Gastroesophageal sphincter (tissue), 4 donors: ENCODE data around the gene LYSET. TPM values are rescaled to one million over a fixed set of nuclear protein-coding genes. Genes with fewer than 3 reads are reported as not detected.

Experiments used
- ATAC-seq: fragments of 150-250 bp; one replicate; pipeline ENCODE4 v1.9.1; 2016; ENCODE audit warnings: mild to moderate bottlenecking, moderate library complexity
- H3K27ac ChIP-seq, 4 donors: fragments of 200-600 bp; sonication (generic) in 3 of 4; 1 replicate in 3 of 4; 2 replicates in 1 of 4; pipeline ENCODE4 v1.5.1; 2016 to 2019
- H3K27me3 ChIP-seq: fragments of 200-600 bp; sonication (generic); one replicate; pipeline ENCODE4 v1.5.1; 2019
- H3K36me3 ChIP-seq, 2 donors: fragments of 200-600 bp; sonication (generic); one replicate each; pipeline ENCODE4 v1.5.1; 2019; ENCODE audit warnings: control low read depth in 1 of 2
- H3K4me1 ChIP-seq, 3 donors: fragments of 200-600 bp; sonication (generic); 1 replicate in 2 of 3; 2 replicates in 1 of 3; pipeline ENCODE4 v1.5.1; 2016 to 2019; ENCODE audit warnings: control low read depth in 2 of 3
- H3K4me3 ChIP-seq, 2 donors: fragments of 200-600 bp; sonication (generic); one replicate each; pipeline ENCODE4 v1.5.1; 2019; ENCODE audit warnings: mild to moderate bottlenecking in 1 of 2, moderate library complexity in 1 of 2
- H3K9me3 ChIP-seq, 3 donors: fragments of 200-600 bp; sonication (generic); one replicate each; pipeline ENCODE4 v1.5.1; 2017 to 2019; ENCODE audit warnings: control low read depth in 2 of 3
- EP300 ChIP-seq: sonication (generic); formaldehyde crosslinking; IDR thresholded peaks from one replicate; pipeline ENCODE4 v1.6.1; 2017; ENCODE audit warnings: antibody characterized with exemption, mild to moderate bottlenecking
- POLR2A ChIP-seq, 2 donors: fragments of 450-650 bp; IDR thresholded peaks; one replicate each; pipeline ENCODE4 v1.6.1; 2017; ENCODE audit warnings: antibody characterized with exemption in 2 of 2, mild to moderate bottlenecking in 2 of 2, moderate library complexity in 1 of 2
- POLR2AphosphoS5 ChIP-seq: sonication (generic); formaldehyde crosslinking; IDR thresholded peaks from one replicate; pipeline ENCODE4 v1.6.1; 2017; ENCODE audit warnings: antibody characterized with exemption
- WGBS, 2 donors: methylation state at CpG; one replicate each; pipeline ENCODE4 v1.1.5; 2018; ENCODE audit warnings: low coverage in 1 of 2; 5-methylcytosine and 5-hydroxymethylcytosine counted together
- total RNA-seq, 4 donors: library from RNA; depleted of rRNA; stranded (reverse); fragments of >200 nt; gene quantifications; one replicate each; pipeline ENCODE4 v1.1.0, GENCODE V29; 2016
- TF ChIP-seq, protein P1 (sequence below), 4 experiments: fragments of 200-600 bp in 2 of 4; fragments of 450-650 bp in 2 of 4; sonication (generic) in 1 of 4; IDR thresholded peaks; one replicate each; pipeline ENCODE4 v1.5.1; 2017 to 2019; ENCODE audit warnings: antibody characterized with exemption in 4 of 4, mild to moderate bottlenecking in 2 of 4, moderate library complexity in 2 of 4

LYSET gene
- total RNA-seq, 4 donors from 2014 or later, result 8.7 to 16.8 (median 12.9) TPM

DNA sequence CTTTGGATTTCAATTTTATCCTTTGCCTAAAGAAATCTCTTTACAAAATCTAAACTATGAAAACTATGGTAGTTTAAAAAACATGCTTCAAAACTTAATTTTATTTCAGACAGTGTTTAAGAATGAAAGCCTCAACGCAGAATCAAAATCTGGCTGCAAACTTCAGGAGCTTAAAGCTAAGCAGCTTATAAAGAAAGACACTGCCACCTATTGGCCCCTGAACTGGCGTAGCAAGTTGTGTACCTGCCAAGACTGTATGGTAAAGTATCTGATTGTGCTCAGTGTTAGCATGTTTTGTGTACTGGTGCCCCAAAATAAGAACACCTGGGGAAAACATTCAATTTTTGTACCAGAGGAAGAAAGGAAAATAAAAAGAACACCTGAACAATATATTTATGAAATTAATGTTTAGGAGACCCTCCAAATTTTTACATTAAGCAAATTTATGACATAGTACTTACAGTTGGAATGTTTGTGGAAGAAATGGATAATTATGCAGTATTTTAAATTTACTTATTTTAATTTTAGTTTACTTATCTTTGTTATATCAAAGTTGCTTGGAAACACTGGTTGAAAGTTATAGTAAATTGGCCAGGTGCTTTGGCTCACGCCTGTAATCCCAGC lies 34.1 kb downstream of the LYSET start:
- no peak overlapping the region for H3K4me3 ChIP-seq
- WGBS, 2 donors, result 42 to 45% methylated on average over 3 of the region's 3 CpGs
- H3K9me3 ChIP-seq, result no peaks in the 10 kb centered on the region
- ATAC-seq, result no peak
- TF ChIP-seq, protein P1, sequence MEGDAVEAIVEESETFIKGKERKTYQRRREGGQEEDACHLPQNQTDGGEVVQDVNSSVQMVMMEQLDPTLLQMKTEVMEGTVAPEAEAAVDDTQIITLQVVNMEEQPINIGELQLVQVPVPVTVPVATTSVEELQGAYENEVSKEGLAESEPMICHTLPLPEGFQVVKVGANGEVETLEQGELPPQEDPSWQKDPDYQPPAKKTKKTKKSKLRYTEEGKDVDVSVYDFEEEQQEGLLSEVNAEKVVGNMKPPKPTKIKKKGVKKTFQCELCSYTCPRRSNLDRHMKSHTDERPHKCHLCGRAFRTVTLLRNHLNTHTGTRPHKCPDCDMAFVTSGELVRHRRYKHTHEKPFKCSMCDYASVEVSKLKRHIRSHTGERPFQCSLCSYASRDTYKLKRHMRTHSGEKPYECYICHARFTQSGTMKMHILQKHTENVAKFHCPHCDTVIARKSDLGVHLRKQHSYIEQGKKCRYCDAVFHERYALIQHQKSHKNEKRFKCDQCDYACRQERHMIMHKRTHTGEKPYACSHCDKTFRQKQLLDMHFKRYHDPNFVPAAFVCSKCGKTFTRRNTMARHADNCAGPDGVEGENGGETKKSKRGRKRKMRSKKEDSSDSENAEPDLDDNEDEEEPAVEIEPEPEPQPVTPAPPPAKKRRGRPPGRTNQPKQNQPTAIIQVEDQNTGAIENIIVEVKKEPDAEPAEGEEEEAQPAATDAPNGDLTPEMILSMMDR (IDR thresholded peaks at IDR 0.05), result peak; percentile 13 to 37 (median 14)
- no peak for TF ChIP-seq POLR2A (IDR thresholded peaks at IDR 0.05)
- TF ChIP-seq POLR2AphosphoS5, result no peak
- TF ChIP-seq EP300, result no peak
- H3K27me3 ChIP-seq, result no peaks in the 10 kb centered on the region
- H3K27ac ChIP-seq, result no peak overlapping the region
- H3K36me3 ChIP-seq, result peaks cover 0 to 100% of the 10 kb centered on the region in 2 donors
- H3K4me1 ChIP-seq, result no peaks in the 10 kb centered on the region

DNA sequence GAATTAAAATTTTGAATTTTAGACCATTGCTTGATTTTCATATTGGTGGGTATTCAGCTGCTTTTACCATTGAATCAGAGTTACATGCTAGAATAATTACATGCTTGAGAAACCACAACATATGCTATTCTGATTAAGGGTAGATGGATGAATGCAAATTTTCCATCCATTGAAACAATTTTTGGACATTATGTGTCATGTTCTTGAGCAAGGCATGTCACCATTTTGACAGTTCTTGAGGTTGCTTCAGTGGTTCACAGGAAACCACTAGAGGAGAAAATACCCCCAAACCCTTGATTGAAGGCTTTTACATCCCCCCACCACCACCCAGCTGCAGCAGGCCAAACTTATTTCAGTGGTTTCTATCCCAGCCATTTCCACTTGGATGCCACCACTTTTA lies 35.4 kb downstream of the LYSET start:
- no peak overlapping the region for H3K27ac ChIP-seq
- H3K27me3 ChIP-seq, result no peaks in the 10 kb centered on the region
- ATAC-seq, result no peak
- TF ChIP-seq EP300, result no peak
- TF ChIP-seq POLR2AphosphoS5, result no peak
- TF ChIP-seq POLR2A (IDR thresholded peaks at IDR 0.05), result no peak
- TF ChIP-seq, protein P1 (IDR thresholded peaks at IDR 0.05), result no peak
- H3K4me3 ChIP-seq, result no peak overlapping the region
- H3K4me1 ChIP-seq, result no peaks in the 10 kb centered on the region
- peaks cover 0 to 100% of the 10 kb centered on the region in 2 donors for H3K36me3 ChIP-seq
- H3K9me3 ChIP-seq, result no peaks in the 10 kb centered on the region

DNA sequence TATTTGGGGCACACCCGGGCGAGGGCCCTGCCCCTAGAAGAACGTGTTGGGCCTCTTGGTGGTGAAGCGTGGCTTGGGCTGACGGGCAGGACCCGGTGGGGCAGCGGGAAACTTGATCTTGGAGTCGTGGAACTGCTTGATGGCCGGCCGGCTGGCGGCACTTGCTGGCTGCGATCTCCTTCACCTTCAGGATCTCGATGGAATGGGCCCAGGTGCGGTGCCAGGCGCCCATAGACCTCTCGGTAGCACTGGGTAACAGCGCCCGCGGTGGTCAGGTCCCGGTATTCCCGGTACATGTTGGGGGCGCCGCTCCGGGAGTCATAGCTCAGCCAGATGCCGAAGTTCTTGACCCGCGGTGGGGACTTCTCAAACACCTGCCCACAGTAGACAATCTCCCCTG lies 38.4 kb downstream of the LYSET start:
- Histone ChIP-seq H3K9me3 (no peaks in the 10 kb centered on the region), H3K4me3 (no peak overlapping the region), H3K27ac (no peak overlapping the region), H3K4me1 (no peaks in the 10 kb centered on the region), H3K27me3 (no peaks in the 10 kb centered on the region), H3K36me3 (peaks cover 0 to 100% of the 10 kb centered on the region in 2 donors)
- TF ChIP-seq EP300 (no peak), POLR2A (IDR thresholded peaks at IDR 0.05) (no peak), POLR2AphosphoS5 (no peak)
- TF ChIP-seq, protein P1 (IDR thresholded peaks at IDR 0.05), result no peak
- no peak for ATAC-seq
- WGBS, 2 donors, result 100% methylated on average over 11 of the region's 27 CpGs; no CpG with 5 or more reads in 1 of the 2 donors

DNA sequence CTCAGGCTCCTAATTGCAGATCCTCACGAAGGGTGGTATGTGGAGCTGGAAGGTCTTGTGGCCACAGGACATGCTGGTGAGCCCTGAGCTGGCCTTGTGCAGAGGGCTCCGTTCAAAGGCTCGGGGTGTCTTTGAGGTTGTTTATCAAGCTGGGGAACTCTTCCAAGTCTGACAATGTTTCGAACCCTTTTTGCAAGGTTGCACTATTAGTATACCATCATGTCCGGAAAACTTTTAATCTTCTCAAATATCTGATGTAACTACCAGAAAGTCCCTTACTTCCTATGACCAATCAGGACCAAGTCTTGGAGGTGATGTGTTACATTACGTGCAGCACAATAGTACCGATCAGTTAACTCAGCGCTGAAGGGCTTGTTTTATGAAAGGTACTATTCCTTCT lies 43.4 kb downstream of the LYSET start:
- no peaks in the 10 kb centered on the region for H3K27me3 ChIP-seq
- TF ChIP-seq EP300 (no peak), POLR2AphosphoS5 (no peak), POLR2A (IDR thresholded peaks at IDR 0.05) (no peak)
- TF ChIP-seq, protein P1 (IDR thresholded peaks at IDR 0.05), result no peak
- no peaks in the 10 kb centered on the region for H3K9me3 ChIP-seq

DNA sequence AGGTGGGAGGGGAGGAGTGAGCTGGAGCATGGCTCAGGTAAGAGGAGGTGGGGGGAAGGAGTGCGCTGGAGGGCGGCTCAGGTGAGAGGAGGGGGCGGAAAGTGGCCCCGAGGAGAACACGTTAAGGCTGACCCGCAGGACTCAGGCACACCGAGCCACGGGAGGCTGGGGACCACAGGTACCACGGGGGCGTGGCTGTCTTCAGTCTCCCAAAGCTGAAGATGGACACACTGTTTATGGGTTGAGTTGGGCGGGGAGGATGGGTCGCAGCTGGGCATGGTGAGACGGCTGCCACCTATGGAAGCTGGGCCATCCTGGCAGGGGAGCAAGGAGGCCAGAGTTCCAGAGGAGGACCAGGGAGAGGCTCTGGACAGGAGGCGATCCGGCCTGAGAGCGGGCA lies 45.4 kb downstream of the LYSET start:
- H3K27ac ChIP-seq, result no peak overlapping the region
- no peaks in the 10 kb centered on the region for H3K9me3 ChIP-seq
- H3K27me3 ChIP-seq, result no peaks in the 10 kb centered on the region
- H3K4me3 ChIP-seq, result no peak overlapping the region
- TF ChIP-seq EP300 (no peak), POLR2AphosphoS5 (no peak)
- TF ChIP-seq, protein P1 (IDR thresholded peaks at IDR 0.05), result no peak
- ATAC-seq, result no peak
- peaks cover 0 to 45% of the 10 kb centered on the region in 2 donors for H3K36me3 ChIP-seq
- 93 to 94% methylated on average over 10 to 15 of the region's 16 CpGs for WGBS, 2 donors
- peaks cover 0 to 15% (median 0%) of the 10 kb centered on the region in 3 donors for H3K4me1 ChIP-seq

More for the DNA sequence above, 43.4 kb downstream of the LYSET start:
- Histone ChIP-seq H3K4me3 (no peak overlapping the region), H3K4me1 (peaks cover 0 to 15% (median 0%) of the 10 kb centered on the region in 3 donors), H3K36me3 (peaks cover 0 to 65% of the 10 kb centered on the region in 2 donors), H3K27ac (no peak overlapping the region)
- ATAC-seq, result no peak
- WGBS, 2 donors, result 90 to 92% methylated on average over 7 to 8 of the region's 8 CpGs
